H1 (cell line): ENCODE data around the gene DDR1. TPM values are rescaled to one million over a fixed set of nuclear protein-coding genes. Genes with fewer than 3 reads are reported as not detected.
A peak's percentile ranks its signal among the peaks of the same experiment; 100 is the strongest.

ENCODE experiments used
- ATF2 ChIP-seq: IDR thresholded peaks from 2 replicates; pipeline ENCODE4 v1.6.1; 2012; ENCODE audit warnings: low read length, inconsistent platforms
- BRCA1 ChIP-seq: IDR thresholded peaks from 2 replicates; pipeline ENCODE4 v1.6.1; 2012; ENCODE audit warnings: low read depth, low read length, improper control_type of control experiment
- CBX5 ChIP-seq: fragments of 300-800, 300-1000 bp; sonication (generic); IDR thresholded peaks from 2 replicates; pipeline ENCODE4 v1.7.1; 2016; ENCODE audit warnings: antibody characterized with exemption, low read length, low read depth
- CEBPB ChIP-seq: IDR thresholded peaks from 2 replicates; pipeline ENCODE4 v1.6.1; 2012; ENCODE audit warnings: low read depth, low read length
- E2F6 ChIP-seq: IDR thresholded peaks from 2 replicates; pipeline ENCODE4 v1.6.1; 2012; ENCODE audit warnings: inconsistent platforms
- EP300 ChIP-seq, 2 experiments: IDR thresholded peaks; 1 replicate in 1 of 2; 2 replicates in 1 of 2; pipeline ENCODE4 v1.6.1; 2011 to 2012; ENCODE audit warnings: low read depth in 2 of 2, low read length in 2 of 2, mild to moderate bottlenecking in 2 of 2, borderline replicate concordance in 1 of 2, inconsistent platforms in 1 of 2, moderate library complexity in 1 of 2
- HDAC2 ChIP-seq, 2 experiments: fragments of 300-600 bp in 1 of 2; sonication (generic) in 1 of 2; IDR thresholded peaks; 2 replicates each; pipeline ENCODE4 v1.6.1; 2011 to 2012; ENCODE audit warnings: low read depth in 2 of 2, low read length in 2 of 2, mild to moderate bottlenecking in 2 of 2, moderate library complexity in 2 of 2, borderline replicate concordance in 1 of 2, inconsistent platforms in 1 of 2
- JUN ChIP-seq: IDR thresholded peaks from 2 replicates; pipeline ENCODE4 v1.6.1; 2011; ENCODE audit warnings: low read depth, mild to moderate bottlenecking, improper control_type of control experiment, low read length
- KDM4A ChIP-seq: IDR thresholded peaks from one replicate; pipeline ENCODE4 v1.7.1; 2012; ENCODE audit warnings: low read depth, mild to moderate bottlenecking, moderate library complexity, low read length, inconsistent platforms; ENCODE audit not compliant: severe bottlenecking
- POLR2AphosphoS5 ChIP-seq: IDR thresholded peaks from 2 replicates; pipeline ENCODE4 v1.6.1; 2011; ENCODE audit warnings: low read depth, low read length
- SIX5 ChIP-seq: IDR thresholded peaks from 2 replicates; pipeline ENCODE4 v1.6.1; 2011; ENCODE audit warnings: mild to moderate bottlenecking, low read depth, low read length
- SRF ChIP-seq: IDR thresholded peaks from 2 replicates; pipeline ENCODE4 v1.6.1; 2011; ENCODE audit warnings: mild to moderate bottlenecking, low read depth, low read length, moderate library complexity
- TCF12 ChIP-seq: IDR thresholded peaks from 2 replicates; pipeline ENCODE4 v1.6.1; 2011; ENCODE audit warnings: low read depth, mild to moderate bottlenecking, low read length
- TEAD4 ChIP-seq: IDR thresholded peaks from 2 replicates; pipeline ENCODE4 v1.6.1; 2012; ENCODE audit warnings: low read depth, low read length, inconsistent platforms, mixed read lengths
- polyA plus RNA-seq, 7 experiments: library from polyadenylated mRNA; depleted of rRNA in 3 of 7; stranded (reverse) in 5 of 7; unstranded in 2 of 7; fragments of >200 nt in 5 of 7; fragments of 200-250 nt in 2 of 7; gene quantifications; 1 replicate in 5 of 7; 2 replicates in 1 of 7; 4 replicates in 1 of 7; pipeline versions ENCODE4 v1.2.1 to v1.2.3, GENCODE V29; 2011 to 2013; ENCODE audit warnings: missing spikeins in 2 of 7, mixed read lengths in 2 of 7
- total RNA-seq: library from RNA; stranded (reverse); fragmentation: NEBNext Ultra II Directional; extraction: Animal tissue kit (Norgen Biotek cat#: 25700); gene quantifications from 2 replicates; pipeline ENCODE4 v1.2.1, GENCODE V29; 2021

Gene DDR1
- total and polyA plus RNA-seq, 2 of the 8 experiments (the other 6 are each of a cell fraction or from before 2014, with no cell fraction given) = 99.4 to 181 TPM

DNA sequence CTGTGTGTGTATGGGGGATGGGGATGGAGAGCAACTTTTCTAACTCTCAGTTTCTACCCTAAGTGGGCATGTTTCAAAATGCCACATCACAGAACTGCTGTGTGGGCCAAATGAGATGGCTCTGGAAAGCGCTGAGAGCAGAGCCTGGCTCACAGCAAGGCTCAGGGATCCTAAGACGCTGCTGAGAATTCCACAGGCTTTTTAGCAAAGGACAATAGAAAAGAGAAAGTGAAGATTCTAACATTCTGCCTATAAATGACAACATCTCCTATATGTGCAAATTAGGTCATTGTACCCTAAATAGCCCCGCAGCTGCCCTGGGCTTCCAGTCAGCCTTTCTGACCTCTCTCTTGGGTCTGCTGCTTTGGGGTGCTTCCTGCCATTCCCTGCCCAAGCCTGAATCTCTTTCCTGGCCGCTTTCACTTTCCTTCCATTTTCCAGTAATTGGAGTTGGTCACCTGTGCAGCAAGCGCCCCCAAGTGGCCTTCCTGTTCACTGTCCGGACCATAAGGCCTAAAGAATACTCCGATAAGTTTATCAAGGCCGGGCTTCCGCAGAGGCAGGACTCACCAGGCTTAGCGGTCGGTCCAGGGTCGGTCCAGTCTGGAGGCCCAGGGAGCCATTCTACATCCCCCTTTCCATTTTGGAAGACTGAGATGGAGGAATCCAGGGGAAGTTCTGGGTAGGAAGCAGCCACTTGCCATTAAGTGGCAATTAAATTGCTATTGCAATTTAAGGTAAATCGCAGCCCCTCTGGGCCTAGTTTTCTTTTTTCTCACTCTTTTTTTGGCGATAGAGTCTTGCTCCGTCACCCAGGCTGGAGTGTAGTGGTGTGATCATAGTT lies 6.7 kb upstream of the DDR1 start (continued):
- no peak for TF ChIP-seq TCF12
- no peak for TF ChIP-seq JUN
- TF ChIP-seq SIX5 = no peak
- no peak for TF ChIP-seq E2F6
- no peak for TF ChIP-seq CEBPB
- peak in 1 of 2 experiments; percentile 46; a peak in 1 of 3 replicates for TF ChIP-seq EP300 (IDR thresholded peaks at IDR 0.05; ENCODE audit: borderline replicate concordance in 1 of 2, low read depth in 2 of 2, low read length in 2 of 2)
- TF ChIP-seq BRCA1 = no peak
- no peak for TF ChIP-seq CBX5
- TF ChIP-seq HDAC2 (IDR thresholded peaks at IDR 0.05; ENCODE audit: borderline replicate concordance in 1 of 2, low read depth in 2 of 2, low read length in 2 of 2) = no peak
- TF ChIP-seq KDM4A = no peak
- TF ChIP-seq TEAD4 = no peak
- TF ChIP-seq POLR2AphosphoS5 = no peak
- TF ChIP-seq SRF = no peak
- TF ChIP-seq ATF2 = no peak; the same call in 1 of the 2 replicates
